Thoracic aorta (tissue), 2 donors: ENCODE results near the gene ERCC6. TPM values are rescaled to one million over a fixed set of nuclear protein-coding genes. Genes with fewer than 3 reads are reported as not detected.

Experiments
- ATAC-seq: fragments of 150-250 bp; one replicate; pipeline ENCODE4 v1.8.0; 2017; ENCODE audit warnings: low read depth; ENCODE audit not compliant: insufficient number of reproducible peaks, low FRiP score
- DNase-seq: peaks from one replicate; pipeline ENCODE4 v3.0.0-alpha.2; 2020; ENCODE audit warnings: low spot score
- H3K27ac ChIP-seq, 2 donors: fragments of 200-600 bp; sonication (generic); 1 replicate in 1 of 2; 2 replicates in 1 of 2; pipeline ENCODE4 v1.5.1; 2016; ENCODE audit warnings: mild to moderate bottlenecking in 2 of 2, moderate library complexity in 2 of 2
- H3K27me3 ChIP-seq: fragments of 200-600 bp; sonication (generic); replicated peaks from 2 replicates; pipeline ENCODE4 v1.6.0; 2016; ENCODE audit warnings: mild to moderate bottlenecking; ENCODE audit not compliant: insufficient read depth
- H3K36me3 ChIP-seq: fragments of 200-600 bp; sonication (generic); one replicate; pipeline ENCODE4 v1.5.1; 2016
- H3K4me1 ChIP-seq, 2 donors: fragments of 200-600 bp; sonication (generic); 1 replicate in 1 of 2; 2 replicates in 1 of 2; pipeline versions ENCODE4 v1.5.1 to v1.6.0; 2016; ENCODE audit warnings: low read depth in 2 of 2, mild to moderate bottlenecking in 1 of 2; ENCODE audit not compliant: control insufficient read depth in 1 of 2
- H3K4me3 ChIP-seq: fragments of 200-600 bp; sonication (generic); 2 replicates; pipeline ENCODE4 v1.5.1; 2016; ENCODE audit warnings: mild to moderate bottlenecking
- H3K9me3 ChIP-seq: fragments of 200-600 bp; sonication (generic); 2 replicates; pipeline ENCODE4 v1.5.1; 2016
- CTCF ChIP-seq: fragments of 200-600 bp; sonication (generic); IDR thresholded peaks from one replicate; pipeline ENCODE4 v1.5.1; 2019; ENCODE audit warnings: antibody characterized with exemption
- total RNA-seq, 2 donors: library from RNA; depleted of rRNA; stranded (reverse); fragments of >200 nt; gene quantifications; one replicate each; pipeline versions ENCODE4 v1.1.0 to v1.2.3, GENCODE V29; 2016

The ERCC6 gene
- total RNA-seq, 2 donors from 2014 or later: 37.7 to 50.4 TPM

- Histone ChIP-seq H3K27me3 (no peaks in the 10 kb centered on the region), H3K4me3 (no peak overlapping the region), H3K27ac (no peak overlapping the region), H3K36me3 (no peaks in the 10 kb centered on the region), H3K9me3 (no peaks in the 10 kb centered on the region), H3K4me1 (peaks cover 0 to 14% of the 10 kb centered on the region in 2 donors)
- ATAC-seq (no peak), DNase-seq (no peak)
- no peak for TF ChIP-seq CTCF
Measured at GRCh38 chr10:49516216-49516970, 22.5 kb downstream of the ERCC6 start.

DNA sequence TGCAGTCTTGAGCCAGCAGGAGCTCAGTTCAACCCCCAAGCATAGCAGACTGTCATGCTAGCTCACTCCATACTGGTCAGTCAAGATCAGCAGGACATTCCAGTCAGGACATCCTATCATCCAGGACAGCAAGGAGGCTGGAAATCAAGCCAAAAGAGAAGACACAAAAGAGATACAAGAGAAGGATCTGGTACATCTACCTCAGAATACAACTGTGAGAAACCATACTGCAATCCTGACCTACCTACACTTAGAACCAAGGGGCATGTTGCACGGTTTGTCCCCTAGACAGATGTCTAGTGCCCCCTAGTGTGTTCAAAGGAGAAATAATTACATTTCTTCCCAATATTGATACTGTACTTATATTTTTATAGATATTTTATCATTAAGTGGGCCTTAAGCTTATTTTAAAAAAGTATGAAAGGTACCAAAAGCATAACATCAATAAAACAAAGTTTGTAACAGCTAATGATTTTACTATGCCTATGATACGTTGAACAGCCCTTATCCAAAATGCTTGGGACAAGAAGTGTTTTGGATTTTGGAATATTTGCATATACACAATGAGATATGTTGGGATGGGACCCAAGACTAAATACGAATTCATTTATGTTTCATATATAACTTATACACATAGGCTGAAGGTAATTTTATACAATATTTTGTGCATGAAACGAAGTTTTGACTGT is 26.7 kb downstream of the ERCC6 start:
- Histone ChIP-seq H3K4me3 (no peak overlapping the region), H3K9me3 (no peaks in the 10 kb centered on the region), H3K27me3 (no peaks in the 10 kb centered on the region), H3K27ac (no peak overlapping the region), H3K36me3 (no peaks in the 10 kb centered on the region), H3K4me1 (peaks cover 4% of the 10 kb centered on the region in 2 donors)
- no peak for ATAC-seq
- DNase-seq: no peak
- TF ChIP-seq CTCF: no peak

GRCh38 chr10:49509771-49510303 is 29.1 kb downstream of the ERCC6 start:
- no peaks in the 10 kb centered on the region for H3K36me3 ChIP-seq
- ATAC-seq: no peak
- no peak for TF ChIP-seq CTCF
- no peaks in the 10 kb centered on the region for H3K9me3 ChIP-seq
- H3K27ac ChIP-seq: no peak overlapping the region
- no peak overlapping the region for H3K4me3 ChIP-seq
- no peaks in the 10 kb centered on the region for H3K27me3 ChIP-seq
- no peak for DNase-seq
- peaks cover 4% of the 10 kb centered on the region in 2 donors for H3K4me1 ChIP-seq

DNA sequence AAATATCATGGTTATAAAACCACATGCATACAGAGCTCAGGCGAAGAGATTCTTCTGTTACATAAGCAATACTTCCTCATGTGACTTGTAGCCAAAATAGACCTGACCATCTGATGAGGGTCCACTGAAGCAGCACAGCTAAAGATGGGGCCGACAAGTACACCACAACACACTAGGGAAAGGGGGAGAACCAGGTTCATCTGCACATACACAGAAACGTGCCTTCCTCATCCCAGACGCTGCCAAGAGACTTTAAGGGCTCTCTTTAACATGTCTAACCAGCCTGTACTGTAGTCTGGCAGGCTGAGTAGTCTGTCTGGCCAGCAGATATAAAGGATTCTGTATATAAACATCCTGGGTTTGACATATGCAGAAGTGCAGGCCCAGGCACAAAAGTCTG is 30.3 kb downstream of the ERCC6 start:
- Histone ChIP-seq H3K36me3 (no peaks in the 10 kb centered on the region), H3K4me3 (no peak overlapping the region), H3K27me3 (no peaks in the 10 kb centered on the region), H3K27ac (no peak overlapping the region), H3K9me3 (no peaks in the 10 kb centered on the region), H3K4me1 (peaks cover 4% of the 10 kb centered on the region in 2 donors)
- TF ChIP-seq CTCF: no peak
- no peak for DNase-seq
- ATAC-seq: no peak

DNA sequence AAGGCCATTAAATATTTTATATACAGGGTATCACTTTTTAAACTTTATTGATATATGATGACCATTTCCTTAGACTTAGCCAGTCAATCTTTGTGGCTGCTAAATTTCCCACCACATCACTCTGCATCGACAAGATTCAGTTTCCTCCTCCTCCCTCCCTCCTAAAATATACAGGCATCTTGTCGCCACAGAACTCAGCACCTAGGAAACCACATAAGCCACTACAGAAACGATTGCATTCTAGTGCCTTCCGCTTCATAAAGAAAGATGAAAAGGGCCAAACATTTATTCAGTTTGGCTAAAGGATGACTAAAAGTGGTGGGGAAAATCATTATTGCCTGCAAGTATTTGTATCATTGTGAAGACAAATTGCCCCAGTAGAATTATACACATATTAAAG is 30.7 kb downstream of the ERCC6 start:
- Histone ChIP-seq H3K4me3 (no peak overlapping the region), H3K27ac (no peak overlapping the region)
- TF ChIP-seq CTCF: no peak

More for the DNA sequence above, 30.7 kb downstream of the ERCC6 start:
- no peaks in the 10 kb centered on the region for H3K36me3 ChIP-seq
- DNase-seq: no peak
- H3K9me3 ChIP-seq: no peaks in the 10 kb centered on the region
- no peak for ATAC-seq
- peaks cover 4% of the 10 kb centered on the region in 2 donors for H3K4me1 ChIP-seq
- no peaks in the 10 kb centered on the region for H3K27me3 ChIP-seq
